Left lung (tissue), 10 donors: ENCODE measurements around the gene U2SURP. TPM values are rescaled to one million over a fixed set of nuclear protein-coding genes. Genes with fewer than 3 reads are reported as not detected.

ENCODE experiments used
- ATAC-seq: fragments of 200-7000 bp; cut with Tn5 transposase; one replicate; pipeline ENCODE4 v1.9.1; 2020; ENCODE audit warnings: moderate library complexity
- DNase-seq, 4 donors: peaks; one replicate each; pipeline ENCODE4 v3.0.0-alpha.2; 2013 to 2020
- H3K27ac ChIP-seq, 2 donors: fragments of 200-600 bp; sonication (generic) in 1 of 2; one replicate each; pipeline versions ENCODE4 v1.5.0 to v1.8.0; 2020 to 2021
- H3K27me3 ChIP-seq, 2 donors: fragments of 200-600 bp; sonication (generic) in 1 of 2; one replicate each; pipeline versions ENCODE4 v1.5.0 to v1.8.0; 2020 to 2021
- H3K36me3 ChIP-seq, 2 donors: fragments of 200-600 bp; sonication (generic) in 1 of 2; one replicate each; pipeline versions ENCODE4 v1.5.0 to v1.8.0; 2020 to 2021
- H3K4me1 ChIP-seq, 2 donors: fragments of 200-600 bp; one replicate each; pipeline ENCODE4 v1.8.0; 2021
- H3K4me3 ChIP-seq, 2 donors: fragments of 200-600 bp; sonication (generic) in 1 of 2; one replicate each; pipeline versions ENCODE4 v1.5.0 to v1.8.0; 2020 to 2021; ENCODE audit warnings: mild to moderate bottlenecking in 1 of 2
- H3K9me3 ChIP-seq, 2 donors: fragments of 200-600 bp; sonication (generic) in 1 of 2; one replicate each; pipeline versions ENCODE4 v1.5.0 to v1.8.0; 2020 to 2021
- CTCF ChIP-seq, 2 donors: fragments of 200-600 bp; sonication (generic) in 1 of 2; IDR thresholded peaks; one replicate each; pipeline versions ENCODE4 v1.5.0 to v1.8.0; 2021; ENCODE audit warnings: antibody characterized with exemption in 2 of 2
- intact Hi-C, 2 donors: fragments of 100-400 bp; cut with DNase I; formaldehyde crosslinking; loops; one replicate each; pipeline versions ENCODE4 v1.11.2 to v1.14.2; 2022
- polyA plus RNA-seq, 6 donors: library from polyadenylated mRNA; unstranded; fragments of 120-200 nt; gene quantifications; one replicate each; pipeline ENCODE4 v1.2.1, GENCODE V29; 2013; ENCODE audit not compliant: insufficient read length in 6 of 6
- total RNA-seq, 2 donors: library from RNA; stranded (reverse); fragmentation: NEBNext Ultra II Directional; extraction: Animal tissue kit (Norgen Biotek cat#: 25700); gene quantifications; one replicate each; pipeline ENCODE4 v1.2.1, GENCODE V29; 2021
- donor health status: DM: no; HTN: yes; CAD: no.
- donor health status: DM: no; HTN: no; CAD: no.

Gene U2SURP
- total and polyA plus RNA-seq, 8 donors: 54.3 to 223 (median 180) TPM

DNA sequence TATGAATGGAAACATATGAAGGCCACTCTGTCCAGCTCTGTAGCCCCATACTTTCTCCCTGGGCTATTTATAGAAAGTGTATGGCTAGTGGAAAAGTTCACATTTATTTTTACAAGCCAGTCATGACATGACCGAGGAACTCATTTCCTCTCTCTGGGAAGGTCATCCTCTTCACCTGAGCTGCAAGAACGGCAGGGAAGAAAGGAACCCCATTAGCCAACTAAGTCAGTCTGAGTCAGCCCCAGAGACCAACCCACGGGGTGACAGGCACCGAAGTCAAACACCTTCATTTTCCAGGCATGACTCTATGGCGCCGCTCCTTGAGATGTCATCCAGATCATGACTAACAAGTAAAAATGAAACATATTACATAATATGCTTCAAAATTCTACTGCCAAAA is 42.7 kb upstream of the U2SURP start:
- no peak for ATAC-seq
- H3K27me3 ChIP-seq: peaks cover 37 to 73% of the 10 kb centered on the region in 2 donors

DNA sequence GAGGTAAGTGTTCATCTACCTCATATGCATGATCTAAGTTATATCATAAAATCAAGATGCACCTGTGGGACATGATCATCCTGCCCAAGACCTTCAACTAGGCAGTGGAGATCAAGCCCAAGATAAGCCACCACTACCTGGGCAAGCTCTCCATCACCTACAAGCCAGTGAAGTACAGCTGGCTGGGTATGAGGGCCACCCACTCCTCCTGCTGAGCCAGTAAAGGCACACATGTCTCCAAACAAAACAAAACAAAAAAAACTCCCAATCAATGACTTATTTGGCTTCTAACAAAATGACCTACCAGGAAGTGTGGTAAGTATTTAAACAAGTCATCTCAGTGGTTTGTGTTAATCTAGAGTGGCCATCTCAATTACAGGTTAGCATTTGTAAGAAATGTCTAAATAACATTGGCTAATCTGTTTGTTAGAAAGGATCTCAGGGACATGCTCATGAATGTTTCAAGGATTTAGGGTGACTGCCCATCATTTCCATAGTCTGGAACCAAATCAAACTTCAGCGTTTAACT is 41.0 kb upstream of the U2SURP start:
- no peak for TF ChIP-seq CTCF (IDR thresholded peaks at IDR 0.05)
- Histone ChIP-seq H3K27me3 (peaks cover 47 to 89% of the 10 kb centered on the region in 2 donors), H3K9me3 (no peaks in the 10 kb centered on the region), H3K4me3 (no peak overlapping the region), H3K4me1 (peaks cover 0 to 12% of the 10 kb centered on the region in 2 donors), H3K27ac (no peak overlapping the region), H3K36me3 (no peaks in the 10 kb centered on the region)
- DNase-seq: no peak
- intact Hi-C loops: no loop called here
- no peak for ATAC-seq

More for the DNA sequence above, 42.7 kb upstream of the U2SURP start:
- Histone ChIP-seq H3K27ac (no peak overlapping the region), H3K4me1 (peaks cover 0 to 10% of the 10 kb centered on the region in 2 donors), H3K4me3 (no peak overlapping the region), H3K36me3 (no peaks in the 10 kb centered on the region), H3K9me3 (no peaks in the 10 kb centered on the region)
- TF ChIP-seq CTCF (IDR thresholded peaks at IDR 0.05): no peak
- DNase-seq: no peak
- intact Hi-C loops: no loop called here

GRCh38 chr3:142961539-142961938 is 39.8 kb upstream of the U2SURP start:
- H3K9me3 ChIP-seq: no peaks in the 10 kb centered on the region
- H3K27ac ChIP-seq: no peak overlapping the region
- TF ChIP-seq CTCF (IDR thresholded peaks at IDR 0.05): no peak
- H3K4me1 ChIP-seq: peaks cover 0 to 12% of the 10 kb centered on the region in 2 donors
- ATAC-seq: no peak
- H3K27me3 ChIP-seq: peaks cover 50 to 100% of the 10 kb centered on the region in 2 donors
- H3K4me3 ChIP-seq: no peak overlapping the region
- H3K36me3 ChIP-seq: no peaks in the 10 kb centered on the region
- intact Hi-C loops: no loop called here
- DNase-seq: no peak

DNA sequence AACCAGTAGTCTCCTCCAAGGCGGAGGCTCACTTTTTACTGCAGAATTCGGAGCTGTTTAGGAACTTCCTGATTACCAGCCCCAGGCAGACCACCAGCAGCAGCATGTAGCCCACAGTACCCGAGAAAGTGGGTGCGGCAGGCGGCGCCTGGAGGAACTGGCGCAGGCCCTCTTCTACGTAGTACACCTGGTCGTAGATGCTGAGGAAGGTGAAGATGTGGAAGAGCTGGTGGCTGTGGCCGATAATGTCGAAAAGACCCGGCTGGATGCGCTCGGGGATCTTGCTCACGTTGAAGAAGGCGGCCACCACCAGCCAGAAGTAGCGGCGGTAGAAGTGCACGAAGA is 39.2 kb upstream of the U2SURP start:
- H3K9me3 ChIP-seq: no peaks in the 10 kb centered on the region
- H3K27me3 ChIP-seq: peaks cover 51 to 98% of the 10 kb centered on the region in 2 donors
- DNase-seq (no peak), ATAC-seq (no peak)
- intact Hi-C loops: no loop called here
- peaks cover 0 to 12% of the 10 kb centered on the region in 2 donors for H3K4me1 ChIP-seq
- H3K27ac ChIP-seq: no peak overlapping the region
- H3K36me3 ChIP-seq: no peaks in the 10 kb centered on the region
- H3K4me3 ChIP-seq: no peak overlapping the region
- TF ChIP-seq CTCF (IDR thresholded peaks at IDR 0.05): no peak

GRCh38 chr3:142962520-142963233 is 38.7 kb upstream of the U2SURP start:
- ATAC-seq (no peak), DNase-seq (peak in 1 of 4 donors; percentile 67)
- Histone ChIP-seq H3K36me3 (no peaks in the 10 kb centered on the region), H3K27ac (no peak overlapping the region), H3K9me3 (no peaks in the 10 kb centered on the region), H3K27me3 (peaks cover 51 to 92% of the 10 kb centered on the region in 2 donors), H3K4me1 (peaks cover 0 to 12% of the 10 kb centered on the region in 2 donors), H3K4me3 (peak overlapping the region in 1 of 2 donors; percentile 45)
- TF ChIP-seq CTCF (IDR thresholded peaks at IDR 0.05): no peak
- intact Hi-C loops: no loop called here
